Esophagus muscularis mucosa (tissue), 4 donors: ENCODE data around the gene RBSN. TPM values are rescaled to one million over a fixed set of nuclear protein-coding genes. Genes with fewer than 3 reads are reported as not detected.
A peak's percentile ranks its signal among the peaks of the same experiment; 100 is the strongest.

ENCODE experiments used
- DNase-seq: peaks from one replicate; pipeline ENCODE4 v3.0.0-alpha.2; 2017; ENCODE audit errors: extremely low spot score
- H3K27ac ChIP-seq, 4 donors: fragments of 200-600 bp; sonication (generic); replicated peaks in 1 of 4; 1 replicate in 3 of 4; 2 replicates in 1 of 4; pipeline ENCODE4 v1.5.1; 2016 to 2019; ENCODE audit warnings: mild to moderate bottlenecking in 1 of 4
- H3K27me3 ChIP-seq, 4 donors: fragments of 200-600 bp; sonication (generic); one replicate each; pipeline versions ENCODE4 v1.5.1 to v1.6.0; 2016 to 2019
- H3K36me3 ChIP-seq, 4 donors: fragments of 200-600 bp; sonication (generic); one replicate each; pipeline ENCODE4 v1.5.1; 2016 to 2019
- H3K4me1 ChIP-seq, 4 donors: fragments of 200-600 bp; sonication (generic); one replicate each; pipeline ENCODE4 v1.5.1; 2016 to 2019
- H3K4me3 ChIP-seq, 4 donors: fragments of 200-600 bp; sonication (generic); 1 replicate in 2 of 4; 2 replicates in 2 of 4; pipeline ENCODE4 v1.5.1; 2016 to 2019; ENCODE audit warnings: mild to moderate bottlenecking in 4 of 4, moderate library complexity in 1 of 4
- H3K9me3 ChIP-seq, 4 donors: fragments of 200-600 bp; sonication (generic); 1 replicate in 3 of 4; 2 replicates in 1 of 4; pipeline ENCODE4 v1.5.1; 2016 to 2019
- CTCF ChIP-seq, 3 experiments: fragments of 200-600 bp in 2 of 3; fragments of 450-650 bp in 1 of 3; sonication (generic) in 2 of 3; IDR thresholded peaks; one replicate each; pipeline ENCODE4 v1.5.1; 2017 to 2019; ENCODE audit warnings: antibody characterized with exemption in 3 of 3, mild to moderate bottlenecking in 2 of 3, moderate library complexity in 1 of 3
- EP300 ChIP-seq: sonication (generic); formaldehyde crosslinking; IDR thresholded peaks from one replicate; pipeline ENCODE4 v1.6.1; 2017; ENCODE audit warnings: antibody characterized with exemption
- POLR2A ChIP-seq: fragments of 450-650 bp; IDR thresholded peaks from one replicate; pipeline ENCODE4 v1.6.1; 2017; ENCODE audit warnings: antibody characterized with exemption, moderate library complexity, mild to moderate bottlenecking, low read depth
- POLR2AphosphoS5 ChIP-seq, 2 donors: sonication (generic); formaldehyde crosslinking; IDR thresholded peaks; one replicate each; pipeline ENCODE4 v1.6.1; 2017; ENCODE audit warnings: antibody characterized with exemption in 2 of 2
- WGBS: methylation state at CpG from one replicate; pipeline ENCODE4 v1.1.5; 2018; 5-methylcytosine and 5-hydroxymethylcytosine counted together
- intact Hi-C: fragments of 100-400 bp; cut with DNase I; formaldehyde crosslinking; loops from one replicate; pipeline ENCODE4 v1.15.1; 2023
- total RNA-seq, 4 donors: library from RNA; depleted of rRNA; stranded (reverse); fragments of >200 nt; gene quantifications; one replicate each; pipeline versions ENCODE4 v1.1.0 to v1.2.1, GENCODE V29; 2016

RBSN gene
- total RNA-seq, 4 donors from 2014 or later, result 31.6 to 45.7 (median 39.0) TPM

- peak overlapping the region; percentile 83 to 94 (median 88) for H3K4me3 ChIP-seq
- intact Hi-C loops, result loop anchor here (10.0 kb wide), 3 partner anchors 175 to 445 kb away; partner anchors contain the start of gene CCDC174
- H3K36me3 ChIP-seq, result peaks cover 14 to 18% (median 18%) of the 10 kb centered on the region in 4 donors
- H3K9me3 ChIP-seq, result no peaks in the 10 kb centered on the region
- peaks cover 33 to 48% (median 43%) of the 10 kb centered on the region in 4 donors for H3K4me1 ChIP-seq
- no peak for DNase-seq
- no peaks in the 10 kb centered on the region for H3K27me3 ChIP-seq
- peak in 1 of 3 experiments; percentile 2 for TF ChIP-seq CTCF (IDR thresholded peaks at IDR 0.05)
- TF ChIP-seq POLR2A, result no peak
- TF ChIP-seq POLR2AphosphoS5 (IDR thresholded peaks at IDR 0.05), result no peak
- TF ChIP-seq EP300, result no peak
- 15% methylated on average over 19 of the region's 19 CpGs for WGBS
- H3K27ac ChIP-seq, result peak overlapping the region; percentile 80 to 89 (median 88)
Measured at GRCh38 chr3:15099364-15100098, 583 bp upstream of the RBSN start.

GRCh38 chr3:15097891-15098290 is 1.1 kb downstream of the RBSN start:
- no peak for TF ChIP-seq POLR2A
- no peak for TF ChIP-seq POLR2AphosphoS5 (IDR thresholded peaks at IDR 0.05)
- no peak for TF ChIP-seq CTCF (IDR thresholded peaks at IDR 0.05)
- no peak for TF ChIP-seq EP300
- H3K27ac ChIP-seq, result peak overlapping the region in 2 of 4 donors; percentile 87 to 88
- H3K4me1 ChIP-seq, result peaks cover 25 to 42% (median 36%) of the 10 kb centered on the region in 4 donors
- intact Hi-C loops, result loop anchor here (10.0 kb wide), 1 partner anchor 443 kb away; the partner anchor contains the start of gene CCDC174
- no peaks in the 10 kb centered on the region for H3K27me3 ChIP-seq
- no peak for DNase-seq
- no peaks in the 10 kb centered on the region for H3K9me3 ChIP-seq
- 52% methylated on average over 6 of the region's 6 CpGs for WGBS
- peaks cover 29 to 35% (median 32%) of the 10 kb centered on the region in 4 donors for H3K36me3 ChIP-seq
- peak overlapping the region; percentile 83 to 94 (median 88) for H3K4me3 ChIP-seq

- Histone ChIP-seq H3K4me3 (no peak overlapping the region), H3K9me3 (no peaks in the 10 kb centered on the region), H3K27ac (no peak overlapping the region), H3K27me3 (no peaks in the 10 kb centered on the region), H3K36me3 (peaks cover 29 to 53% (median 43%) of the 10 kb centered on the region in 4 donors), H3K4me1 (peaks cover 19 to 30% (median 23%) of the 10 kb centered on the region in 4 donors)
- 72% methylated on average over 3 of the region's 3 CpGs for WGBS
- intact Hi-C loops, result loop anchor here (10.0 kb wide), 1 partner anchor 441 kb away; the partner anchor contains the start of gene CCDC174
- TF ChIP-seq EP300, result no peak
- TF ChIP-seq CTCF (IDR thresholded peaks at IDR 0.05), result no peak
- no peak for TF ChIP-seq POLR2A
- no peak for TF ChIP-seq POLR2AphosphoS5 (IDR thresholded peaks at IDR 0.05)
- DNase-seq, result no peak
Measured at GRCh38 chr3:15096046-15096445, 2.9 kb downstream of the RBSN start.

GRCh38 chr3:15094187-15094875 is 4.6 kb downstream of the RBSN start:
- DNase-seq, result no peak
- WGBS, result 82% methylated on average over 5 of the region's 5 CpGs
- Histone ChIP-seq H3K27me3 (no peaks in the 10 kb centered on the region), H3K9me3 (no peaks in the 10 kb centered on the region), H3K27ac (no peak overlapping the region), H3K4me3 (no peak overlapping the region), H3K4me1 (peaks cover 11 to 21% (median 15%) of the 10 kb centered on the region in 4 donors), H3K36me3 (peaks cover 35 to 67% (median 55%) of the 10 kb centered on the region in 4 donors)
- no peak for TF ChIP-seq EP300
- no peak for TF ChIP-seq POLR2A
- no peak for TF ChIP-seq POLR2AphosphoS5 (IDR thresholded peaks at IDR 0.05)
- no peak for TF ChIP-seq CTCF (IDR thresholded peaks at IDR 0.05)
- intact Hi-C loops, result loop anchor here (10.0 kb wide), 1 partner anchor 440 kb away; the partner anchor contains the start of gene CCDC174
